ENCODE data around the gene RIPPLY1. TPM values are rescaled to one million over a fixed set of nuclear protein-coding genes. Genes with fewer than 3 reads are reported as not detected.
A peak's percentile ranks its signal among the peaks of the same experiment; 100 is the strongest.

The RIPPLY1 gene
- total and polyA plus RNA-seq, 9 donors, result 0.20 to 0.45 TPM; not detected in 7

- Histone ChIP-seq H3K36me3 (no peaks in the 10 kb centered on the region), H3K27me3 (no peaks in the 10 kb centered on the region), H3K27ac (no peak overlapping the region), H3K9me3 (no peaks in the 10 kb centered on the region), H3K4me1 (ENCODE audit: insufficient read depth) (no peaks in the 10 kb centered on the region), H3K4me3 (no peak overlapping the region)
- 61 to 80% (median 72%) methylated on average over 3 of the region's 3 CpGs for WGBS, 3 donors
- DNase-seq, result no peak
- intact Hi-C loops (cut with DNase I), result no loop called here
- no peak for TF ChIP-seq POLR2A (IDR thresholded peaks at IDR 0.05)
- TF ChIP-seq EP300 (IDR thresholded peaks at IDR 0.05), result no peak
- TF ChIP-seq CTCF (IDR thresholded peaks at IDR 0.05), result no peak
These were observed 36.4 kb upstream of the RIPPLY1 start for GRCh38 chrX:106939566-106939965.

GRCh38 chrX:106936246-106936645 is 33.1 kb upstream of the RIPPLY1 start:
- no peaks in the 10 kb centered on the region for H3K27me3 ChIP-seq
- intact Hi-C loops (cut with DNase I), result no loop called here

GRCh38 chrX:106935175-106935574 is 32.0 kb upstream of the RIPPLY1 start:
- no peaks in the 10 kb centered on the region for H3K4me1 ChIP-seq (ENCODE audit: insufficient read depth)
- no peaks in the 10 kb centered on the region for H3K9me3 ChIP-seq
- intact Hi-C loops (cut with DNase I), result no loop called here
- no peaks in the 10 kb centered on the region for H3K27me3 ChIP-seq
- no peak overlapping the region for H3K27ac ChIP-seq
- 46 to 50% (median 48%) methylated on average over 4 of the region's 4 CpGs for WGBS, 3 donors
- no peak for TF ChIP-seq CTCF (IDR thresholded peaks at IDR 0.05)
- no peak for TF ChIP-seq POLR2A (IDR thresholded peaks at IDR 0.05)
- no peak for TF ChIP-seq EP300 (IDR thresholded peaks at IDR 0.05)
- no peak for DNase-seq
- H3K36me3 ChIP-seq, result no peaks in the 10 kb centered on the region
- H3K4me3 ChIP-seq, result no peak overlapping the region

More at GRCh38 chrX:106936246-106936645, 33.1 kb upstream of the RIPPLY1 start:
- no peak overlapping the region for H3K4me3 ChIP-seq
- TF ChIP-seq EP300 (IDR thresholded peaks at IDR 0.05) (no peak), POLR2A (IDR thresholded peaks at IDR 0.05) (no peak), CTCF (IDR thresholded peaks at IDR 0.05) (no peak)
- no peaks in the 10 kb centered on the region for H3K4me1 ChIP-seq (ENCODE audit: insufficient read depth)
- H3K36me3 ChIP-seq, result no peaks in the 10 kb centered on the region
- no peaks in the 10 kb centered on the region for H3K9me3 ChIP-seq
- WGBS, 3 donors, result 47 to 52% (median 51%) methylated on average over 1 of the region's 1 CpG
- DNase-seq, result no peak
- no peak overlapping the region for H3K27ac ChIP-seq

GRCh38 chrX:106933538-106933961 is 30.4 kb upstream of the RIPPLY1 start:
- intact Hi-C loops (cut with DNase I), result no loop called here

More at GRCh38 chrX:106933538-106933961, 30.4 kb upstream of the RIPPLY1 start:
- WGBS, 3 donors, result 22 to 38% (median 33%) methylated on average over 3 of the region's 3 CpGs
- Histone ChIP-seq H3K27ac (no peak overlapping the region), H3K9me3 (no peaks in the 10 kb centered on the region), H3K4me3 (no peak overlapping the region), H3K36me3 (no peaks in the 10 kb centered on the region), H3K4me1 (ENCODE audit: insufficient read depth) (no peaks in the 10 kb centered on the region), H3K27me3 (no peaks in the 10 kb centered on the region)
- DNase-seq, result peak in 4 of 5 donors; percentile 33 to 66 (median 49)
- TF ChIP-seq EP300 (IDR thresholded peaks at IDR 0.05) (no peak), CTCF (IDR thresholded peaks at IDR 0.05) (no peak), POLR2A (IDR thresholded peaks at IDR 0.05) (no peak)

Measured in ovary (tissue), 9 donors.